ENCODE results near the gene APOL5. TPM values are rescaled to one million over a fixed set of nuclear protein-coding genes. Genes with fewer than 3 reads are reported as not detected.
A peak's percentile ranks its signal among the peaks of the same experiment; 100 is the strongest.
"Not testable (repeated sequence)": the region's sequence is repeated elsewhere in the genome, so short reads cannot be mapped to it uniquely, and the experiment has no call there.

APOL5 gene, protein sequence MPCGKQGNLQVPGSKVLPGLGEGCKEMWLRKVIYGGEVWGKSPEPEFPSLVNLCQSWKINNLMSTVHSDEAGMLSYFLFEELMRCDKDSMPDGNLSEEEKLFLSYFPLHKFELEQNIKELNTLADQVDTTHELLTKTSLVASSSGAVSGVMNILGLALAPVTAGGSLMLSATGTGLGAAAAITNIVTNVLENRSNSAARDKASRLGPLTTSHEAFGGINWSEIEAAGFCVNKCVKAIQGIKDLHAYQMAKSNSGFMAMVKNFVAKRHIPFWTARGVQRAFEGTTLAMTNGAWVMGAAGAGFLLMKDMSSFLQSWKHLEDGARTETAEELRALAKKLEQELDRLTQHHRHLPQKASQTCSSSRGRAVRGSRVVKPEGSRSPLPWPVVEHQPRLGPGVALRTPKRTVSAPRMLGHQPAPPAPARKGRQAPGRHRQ
- total RNA-seq (2014; rRNA removed; shearing (Covaris generic)) = not detected in 2 replicates

DNA sequence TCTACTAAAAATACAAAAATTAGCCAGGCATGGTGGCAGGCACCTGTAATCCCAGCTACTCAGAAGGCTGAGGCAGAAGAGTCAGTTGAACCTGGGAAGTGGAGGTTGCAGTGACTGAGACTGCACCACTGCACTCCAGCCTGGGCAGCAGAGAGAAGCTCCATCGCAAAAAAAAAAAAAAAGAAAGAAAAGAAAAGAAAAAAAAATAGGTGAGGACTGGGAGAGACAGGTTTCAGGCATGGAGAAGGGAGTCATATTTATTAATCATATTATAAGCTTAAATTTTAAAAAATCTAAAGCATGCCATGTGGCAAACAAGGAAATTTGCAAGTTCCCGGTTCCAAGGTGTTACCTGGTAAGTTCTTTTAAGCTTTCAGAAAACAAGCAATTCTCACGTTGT is at the start of gene APOL5:
Gene APOL5, plus strand, starts transcription at position 301 of the 400 bp plus-strand sequence. Its CDS starts 0 bp downstream, at position 301.
- DNase-seq (ENCODE audit: low spot score) = no peak

DNA sequence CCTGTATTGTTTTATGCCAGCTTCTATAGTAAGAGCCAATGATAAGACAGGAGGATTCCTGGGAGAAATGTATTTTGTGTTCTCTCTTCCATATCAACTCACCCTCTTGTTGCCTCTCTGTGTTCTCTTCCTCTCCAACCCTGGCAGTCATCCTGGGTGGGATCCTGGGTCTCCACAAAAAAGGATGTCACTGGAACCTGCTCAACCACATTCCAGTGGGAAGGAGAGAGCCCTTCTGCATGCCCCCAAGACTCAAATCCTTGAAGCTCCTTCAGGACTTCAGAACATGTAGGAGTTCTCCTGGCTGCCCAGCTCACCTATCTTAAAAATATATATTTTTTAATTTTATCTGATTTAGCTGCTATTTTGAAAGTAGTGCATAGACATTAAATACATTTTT is 43.3 kb upstream of the APOL5 start:
- no peak for DNase-seq (ENCODE audit: low spot score)

DNA sequence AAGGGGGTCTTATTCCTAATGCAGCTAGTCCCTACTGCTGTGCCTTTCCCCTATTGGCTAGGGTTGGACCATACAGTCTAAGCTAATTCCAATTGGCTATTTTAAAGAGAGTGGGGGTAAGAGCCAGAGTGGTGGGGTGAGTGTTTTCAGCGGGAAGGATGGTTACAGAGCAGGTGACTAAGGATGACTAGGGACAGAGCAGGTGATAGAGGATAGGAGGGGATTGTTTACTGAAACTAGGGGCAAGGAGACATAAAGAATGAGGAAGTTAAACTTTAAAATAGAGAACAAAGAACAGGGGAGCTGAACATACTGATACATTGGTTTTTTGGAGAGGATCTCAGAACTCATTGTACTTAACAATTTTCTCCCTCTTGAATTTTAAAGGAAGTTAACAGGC is 41.6 kb upstream of the APOL5 start:
- DNase-seq (ENCODE audit: low spot score) = not testable (repeated sequence)

DNA sequence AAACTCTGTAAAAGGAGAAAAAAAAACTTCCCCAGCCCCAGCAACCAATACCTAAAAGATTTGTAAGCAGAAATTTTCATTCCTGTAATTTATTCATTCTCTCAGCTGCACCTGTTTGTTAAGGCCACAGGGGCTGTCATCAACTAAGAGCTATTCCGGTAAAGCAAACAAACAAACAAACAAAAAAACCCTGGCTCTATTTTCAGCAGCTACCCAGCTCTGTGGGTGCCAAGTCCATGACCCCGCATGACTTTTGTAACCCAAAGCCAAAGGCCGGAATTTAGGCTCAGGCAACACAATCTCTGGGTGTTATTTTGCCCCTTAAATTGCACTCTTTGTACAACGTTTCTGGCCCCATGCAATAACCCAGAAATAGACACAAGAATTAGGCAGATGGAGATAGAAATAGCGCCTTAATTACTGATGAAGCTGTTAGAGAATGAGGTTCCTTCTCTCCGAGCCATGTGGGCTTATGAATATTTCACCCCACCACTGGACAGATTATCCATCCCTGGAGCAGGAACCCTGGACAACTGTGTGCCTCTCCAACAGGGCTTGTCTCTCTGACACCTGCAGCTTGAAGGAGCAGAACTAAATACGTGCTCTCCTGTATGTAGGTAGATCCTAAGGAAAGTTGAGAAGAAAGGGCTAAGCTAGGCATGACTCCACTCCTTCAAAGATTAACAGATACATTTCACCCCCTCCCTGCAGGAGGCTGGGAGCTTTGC is 40.0 kb upstream of the APOL5 start:
- DNase-seq (ENCODE audit: low spot score) = no peak

DNA sequence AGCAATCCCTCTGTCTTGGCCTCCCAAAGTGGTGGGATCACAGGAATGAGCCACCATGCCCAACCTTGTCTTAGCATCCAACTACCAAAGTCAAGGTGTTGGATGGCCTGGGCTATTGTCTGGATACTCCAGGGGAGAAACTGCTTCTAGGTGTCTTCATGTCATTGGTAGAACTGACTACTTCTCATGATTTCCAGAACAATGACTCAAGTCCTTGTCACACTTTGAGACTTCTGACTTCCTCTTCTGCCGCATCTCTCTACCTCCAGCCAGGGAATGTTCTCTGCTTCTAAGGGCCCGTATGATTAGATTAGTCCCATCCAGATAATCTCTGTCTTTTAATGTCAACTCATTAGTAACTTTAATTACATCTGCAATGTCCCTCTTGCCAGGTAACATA is 38.8 kb upstream of the APOL5 start:
- no peak for DNase-seq (ENCODE audit: low spot score)

DNA sequence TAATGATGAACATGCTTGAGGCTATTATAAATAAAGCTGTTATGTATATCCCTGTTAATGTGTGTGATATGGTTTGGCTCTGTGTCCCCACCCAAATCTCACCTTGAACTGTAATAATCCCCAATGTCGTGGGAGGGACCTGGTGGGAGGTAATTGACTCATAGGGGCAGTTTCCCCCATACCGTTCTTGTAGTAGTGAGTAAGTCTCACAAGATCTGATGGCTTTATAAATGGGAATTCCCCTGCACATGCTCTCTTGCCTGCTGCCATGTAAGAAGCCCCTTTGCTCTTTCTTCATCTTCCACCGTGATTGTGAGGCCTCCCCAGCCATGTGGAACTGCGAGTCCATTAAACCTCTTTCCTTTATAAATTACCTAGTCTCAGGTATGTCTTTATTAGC is 38.2 kb upstream of the APOL5 start:
- DNase-seq (ENCODE audit: low spot score) = not testable (repeated sequence)

DNA sequence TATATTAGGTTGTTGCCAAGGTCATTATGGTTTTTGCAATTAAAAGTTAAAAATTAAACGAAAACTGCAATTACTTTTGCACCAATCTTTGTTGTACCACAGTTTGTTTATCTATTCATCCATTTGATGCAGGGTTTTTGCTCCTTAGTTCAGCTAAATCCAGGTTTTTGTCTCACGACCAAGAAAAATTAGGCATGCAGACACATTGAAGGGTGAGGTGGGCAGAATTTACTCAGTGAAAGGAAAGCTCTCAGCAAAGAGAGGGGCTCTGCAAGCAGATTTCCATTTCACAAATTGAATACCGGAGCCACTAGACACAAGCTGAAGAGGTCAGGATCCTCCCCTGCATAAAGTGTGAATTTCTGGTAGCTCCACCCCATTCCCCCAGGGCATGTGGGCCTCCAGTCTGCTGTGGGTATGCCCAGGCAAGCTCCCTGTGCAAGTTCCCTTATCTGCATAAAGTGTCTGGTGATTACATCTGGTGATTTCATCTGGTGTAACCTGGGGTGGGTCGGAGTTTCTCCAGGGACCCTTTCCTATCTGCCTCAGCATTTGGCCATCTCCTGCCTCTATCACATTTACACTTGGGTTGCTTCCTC is 36.1 kb upstream of the APOL5 start:
- DNase-seq (ENCODE audit: low spot score) = no peak

DNA sequence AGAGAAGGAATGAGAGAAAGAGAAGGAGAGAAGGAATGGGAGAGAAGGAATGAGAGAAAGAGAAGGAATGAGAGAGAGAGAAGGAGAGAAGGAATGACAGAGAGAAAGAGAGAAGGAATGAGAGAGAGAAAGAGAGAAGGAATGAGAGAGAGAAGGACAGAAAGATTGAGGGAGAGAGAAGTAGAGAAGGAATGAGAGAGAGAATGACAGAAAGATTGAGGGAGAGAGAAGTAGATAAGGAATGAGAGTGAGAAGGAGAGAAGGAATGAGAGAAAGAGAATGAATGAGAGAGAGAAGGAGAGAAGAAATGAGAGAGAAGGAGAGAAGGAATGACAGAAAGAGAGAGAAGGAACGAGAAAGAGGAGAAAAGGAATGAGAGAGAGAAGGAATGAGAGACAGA is 34.1 kb upstream of the APOL5 start:
- no peak for DNase-seq (ENCODE audit: low spot score)

DNA sequence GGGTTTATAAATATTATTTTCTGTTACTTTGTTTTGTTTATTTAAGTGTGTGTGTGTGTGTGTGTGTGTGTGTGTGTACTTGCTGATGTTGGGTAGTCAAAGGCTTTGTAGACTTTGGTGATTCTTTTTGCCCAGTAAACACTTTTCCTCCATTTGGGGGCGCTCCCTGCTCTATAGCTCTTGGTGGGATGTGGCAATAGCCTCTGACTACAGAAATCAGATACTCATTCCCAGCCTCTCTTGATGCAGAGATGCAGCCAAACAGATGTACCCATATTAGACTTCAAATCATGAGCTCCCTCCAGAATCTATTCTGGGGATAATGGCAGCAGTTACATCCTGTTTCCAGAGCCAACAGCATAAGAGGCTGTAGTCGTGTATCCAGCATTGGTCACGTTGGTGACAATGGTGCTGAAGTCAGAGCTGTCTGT is 33.4 kb upstream of the APOL5 start:
- no peak for DNase-seq (ENCODE audit: low spot score)

DNA sequence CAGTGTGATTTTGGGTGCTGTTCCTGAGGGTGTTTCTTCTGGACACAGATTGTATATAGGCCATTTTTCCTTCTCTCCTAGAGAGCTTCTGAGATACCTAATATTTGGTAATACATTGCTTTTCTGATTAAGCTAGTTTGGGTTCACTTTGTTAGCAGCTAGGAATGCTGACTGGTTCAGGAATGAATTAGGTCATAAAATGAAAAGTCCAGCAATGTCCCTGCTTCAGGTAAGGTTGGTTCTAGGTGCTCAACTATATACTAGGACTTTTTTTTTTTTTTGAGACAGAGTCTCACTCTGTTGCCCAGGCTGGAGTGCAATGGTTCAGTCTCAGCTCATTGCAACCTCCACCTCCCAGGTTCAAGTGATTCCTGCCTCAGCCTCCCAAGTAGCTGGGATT is 32.9 kb upstream of the APOL5 start:
- no peak for DNase-seq (ENCODE audit: low spot score)

DNA sequence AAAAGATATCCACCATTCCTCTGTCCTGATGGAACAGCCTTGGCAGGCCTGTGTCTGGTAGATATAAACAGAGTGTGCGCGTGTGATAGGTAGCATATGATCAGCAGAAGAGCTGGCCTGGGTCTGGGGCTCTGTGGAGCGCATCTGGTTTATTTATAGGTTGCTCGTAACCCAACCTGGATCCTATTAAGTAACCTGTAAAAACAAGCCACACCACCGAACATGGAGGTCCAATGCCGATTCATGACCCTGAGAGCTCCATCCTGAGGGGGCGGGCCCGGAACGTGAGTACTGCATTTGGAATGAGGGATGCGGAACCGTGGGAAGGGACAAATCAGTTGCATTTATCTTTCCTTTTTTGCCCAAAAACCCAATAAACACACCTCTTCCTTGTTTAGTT is 31.9 kb upstream of the APOL5 start:
- DNase-seq (ENCODE audit: low spot score) = no peak

DNA sequence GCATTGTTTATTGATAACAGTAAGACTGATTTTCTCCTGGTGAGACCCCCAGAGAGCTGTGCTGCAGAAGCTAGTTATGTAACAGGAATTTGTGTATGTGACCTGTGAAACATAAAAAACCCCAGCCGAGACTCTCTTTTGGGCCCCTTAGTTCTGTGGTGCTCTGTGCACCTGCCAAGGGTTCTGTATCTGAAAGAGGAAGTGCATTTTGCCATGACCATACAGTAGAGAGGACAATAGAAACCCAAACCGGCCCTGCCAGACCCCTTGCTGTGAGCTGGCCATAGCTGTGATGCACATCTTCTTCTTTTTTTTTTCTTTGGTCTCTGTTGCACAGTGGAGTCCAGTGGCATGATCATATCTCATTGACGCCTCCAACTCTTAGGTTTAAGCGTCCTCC is 31.4 kb upstream of the APOL5 start:
- no peak for DNase-seq (ENCODE audit: low spot score)

DNA sequence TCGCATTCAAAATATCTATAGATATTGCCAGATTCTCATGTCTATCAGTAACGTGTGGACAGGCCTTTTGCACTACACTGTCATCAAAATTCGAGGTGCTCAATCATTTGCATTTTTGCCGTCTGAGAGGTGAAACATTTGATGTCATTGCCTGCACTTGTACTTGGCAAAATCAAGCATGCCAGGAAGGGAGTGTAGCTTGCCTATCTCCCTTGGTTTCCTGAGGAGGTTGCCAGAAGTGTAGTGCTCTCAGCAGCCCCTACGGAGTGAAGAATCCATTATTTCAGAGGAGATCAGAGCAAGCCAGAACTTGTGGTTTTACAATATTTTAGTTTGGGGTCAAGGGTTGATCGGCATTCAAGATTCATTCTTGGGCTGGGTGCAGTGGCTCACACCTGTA is 30.2 kb upstream of the APOL5 start:
- no peak for DNase-seq (ENCODE audit: low spot score)

DNA sequence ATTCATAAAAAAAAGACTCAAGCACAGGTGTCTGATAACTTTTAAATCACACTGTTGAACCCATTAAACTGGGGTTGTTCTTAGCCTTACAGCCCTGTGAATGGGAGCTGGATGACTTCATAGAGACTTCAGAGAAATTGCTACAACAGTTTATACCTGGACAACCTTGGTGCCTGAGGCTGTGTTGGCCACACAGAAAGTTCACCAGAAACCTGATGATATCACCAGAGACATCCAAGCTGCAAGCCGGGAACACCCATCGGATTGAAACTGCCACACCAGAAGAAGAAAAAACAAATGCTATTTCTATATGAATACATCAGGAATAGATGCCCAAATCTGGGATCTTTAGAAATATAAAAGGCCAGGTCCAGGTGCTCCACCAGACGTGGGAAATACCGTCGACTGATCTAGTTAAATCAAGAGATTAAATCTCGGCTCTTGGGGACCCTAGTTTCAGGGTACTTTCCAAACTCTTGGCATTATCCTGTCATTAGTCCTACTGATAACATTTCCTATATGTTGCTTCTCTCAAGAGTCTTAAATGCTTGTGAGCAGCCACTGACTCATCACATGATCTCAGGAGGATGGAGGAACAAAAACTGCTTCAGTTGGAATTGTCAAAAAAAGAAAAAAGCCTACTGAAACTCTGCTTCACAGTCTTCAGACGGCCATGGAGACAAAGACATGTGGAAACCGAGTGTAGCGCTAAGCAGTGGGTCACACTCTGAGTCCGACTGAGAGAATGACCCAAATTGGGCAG is 28.6 kb upstream of the APOL5 start:
- no peak for DNase-seq (ENCODE audit: low spot score)

DNA sequence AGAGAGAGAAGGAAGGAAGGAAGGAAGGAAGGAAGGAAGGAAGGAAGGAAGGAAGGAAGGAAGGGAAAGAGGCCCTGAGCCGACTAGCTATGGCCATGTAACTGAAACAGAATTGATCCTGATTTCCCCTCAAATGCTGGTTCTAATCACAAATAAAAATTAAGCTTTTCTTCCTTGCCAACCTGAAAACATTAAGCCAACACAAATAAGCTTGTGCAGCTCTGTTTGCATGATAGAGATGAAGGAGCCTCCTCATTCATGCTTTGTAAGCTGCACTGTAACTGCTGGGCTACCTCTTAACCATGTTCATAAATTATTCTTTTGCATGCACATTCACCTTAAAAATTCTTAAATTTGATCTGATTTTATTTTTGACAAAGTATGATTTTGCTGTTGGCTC is 27.7 kb upstream of the APOL5 start:
- DNase-seq (ENCODE audit: low spot score) = no peak

DNA sequence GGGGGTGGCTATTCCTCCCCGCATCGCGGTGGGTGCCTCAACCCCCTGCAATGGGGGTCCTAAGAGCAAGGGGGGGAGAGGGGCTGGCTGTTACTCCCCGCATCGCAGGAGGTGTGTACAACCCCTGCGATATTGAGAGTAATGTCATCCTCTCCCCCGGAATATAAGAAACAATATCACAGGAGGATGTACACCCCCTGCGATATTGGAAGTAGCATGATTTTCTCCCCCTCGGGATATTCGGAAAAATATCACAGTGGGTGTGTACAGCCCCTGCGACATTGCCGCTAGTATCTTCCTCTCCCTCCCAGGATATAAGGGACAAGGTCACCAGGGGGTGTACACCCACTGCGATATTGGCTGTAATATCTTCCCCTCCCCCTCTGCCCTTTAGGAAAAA is 22.5 kb upstream of the APOL5 start:
- no peak for DNase-seq (ENCODE audit: low spot score)

DNA sequence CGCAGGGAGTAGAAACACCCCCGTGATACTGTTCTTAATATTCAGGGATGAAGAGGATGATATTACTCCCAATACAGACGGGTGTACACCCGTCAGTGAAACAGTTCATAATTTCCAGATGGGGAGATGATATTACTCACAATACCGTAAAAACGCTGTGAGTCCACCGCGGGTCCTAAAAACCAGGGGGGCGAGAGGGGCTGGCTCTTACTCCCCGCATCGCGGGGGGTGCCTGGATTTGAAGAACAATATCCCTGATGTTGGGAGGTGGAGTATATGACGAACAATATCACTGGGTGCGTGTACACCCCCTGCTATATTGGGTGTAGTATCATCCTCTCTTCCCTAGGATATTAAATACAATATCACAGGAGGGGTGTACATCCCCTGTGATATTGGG is 20.5 kb upstream of the APOL5 start:
- no peak for DNase-seq (ENCODE audit: low spot score)

DNA sequence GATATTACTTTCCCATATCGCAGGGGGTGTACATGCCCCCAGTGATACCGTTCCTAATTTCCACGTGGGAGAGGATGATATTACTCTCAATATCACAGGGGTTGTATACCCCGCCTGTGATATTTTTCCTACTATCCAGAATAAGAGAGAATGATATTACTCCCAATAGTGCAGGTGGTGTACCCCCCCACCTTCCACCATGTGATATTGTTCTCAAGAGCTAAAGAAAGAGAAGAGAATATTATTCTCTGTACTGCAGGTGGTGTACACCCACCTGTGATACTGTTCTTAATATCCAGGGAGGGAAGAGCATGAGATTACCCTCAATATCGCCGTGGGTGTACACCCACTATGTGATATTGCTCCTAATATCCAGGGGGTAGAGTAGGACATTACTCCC is 17.8 kb upstream of the APOL5 start:
- not testable (repeated sequence) for DNase-seq (ENCODE audit: low spot score)

DNA sequence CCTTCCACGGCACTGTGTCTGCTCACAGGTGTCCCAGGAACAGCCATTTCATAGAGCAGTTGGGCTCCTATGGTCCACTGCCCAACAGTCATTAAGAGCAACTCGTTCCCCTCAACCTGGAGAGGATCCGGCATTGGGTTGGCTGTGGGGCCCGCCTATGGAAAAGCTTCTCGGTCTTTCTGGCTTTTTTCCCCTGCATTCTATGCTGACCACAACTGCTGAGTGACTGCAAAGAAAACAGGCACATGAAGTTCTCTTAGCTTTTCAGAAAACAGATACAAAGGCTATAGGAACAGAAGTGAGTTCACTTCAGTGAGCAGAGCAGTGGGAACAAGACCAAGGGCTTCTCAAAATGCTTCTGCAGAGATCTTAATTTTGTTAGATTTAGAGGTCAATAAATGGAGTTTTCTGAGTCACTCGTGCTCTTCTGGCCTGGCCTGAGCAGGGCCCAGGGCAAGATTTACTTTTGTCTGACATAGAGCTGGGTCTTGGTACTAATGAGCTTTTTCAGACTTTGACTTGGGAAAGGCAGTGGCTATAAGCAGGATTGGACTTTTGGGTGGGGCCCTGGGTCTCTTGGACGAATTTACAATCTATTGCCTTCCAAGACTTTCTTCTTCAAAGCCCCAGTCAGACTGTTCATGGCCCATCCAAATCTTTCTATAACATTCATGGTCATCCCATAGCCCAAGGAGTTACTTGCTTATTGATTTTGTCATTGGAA is 13.6 kb upstream of the APOL5 start:
- no peak for DNase-seq (ENCODE audit: low spot score)

DNA sequence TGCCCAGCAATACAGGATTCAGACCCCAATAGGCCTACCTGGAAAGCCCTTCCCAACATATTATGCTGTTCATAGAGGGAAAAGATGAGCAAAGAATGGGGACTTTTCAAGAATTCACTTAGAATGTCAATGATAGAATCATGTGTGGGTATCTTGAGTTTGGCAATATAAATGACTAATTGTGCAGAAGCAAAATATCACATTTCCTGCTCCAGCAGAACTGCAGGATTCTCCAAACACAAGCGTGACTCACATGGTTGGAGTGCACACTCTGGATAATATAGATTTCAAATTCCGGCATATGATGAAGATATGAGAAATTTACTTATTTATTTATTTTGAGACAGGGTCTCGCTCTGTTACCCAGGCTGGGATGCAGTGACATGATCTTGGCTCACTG is 12.5 kb upstream of the APOL5 start:
- peak; percentile 19 for DNase-seq (ENCODE audit: low spot score)

DNA sequence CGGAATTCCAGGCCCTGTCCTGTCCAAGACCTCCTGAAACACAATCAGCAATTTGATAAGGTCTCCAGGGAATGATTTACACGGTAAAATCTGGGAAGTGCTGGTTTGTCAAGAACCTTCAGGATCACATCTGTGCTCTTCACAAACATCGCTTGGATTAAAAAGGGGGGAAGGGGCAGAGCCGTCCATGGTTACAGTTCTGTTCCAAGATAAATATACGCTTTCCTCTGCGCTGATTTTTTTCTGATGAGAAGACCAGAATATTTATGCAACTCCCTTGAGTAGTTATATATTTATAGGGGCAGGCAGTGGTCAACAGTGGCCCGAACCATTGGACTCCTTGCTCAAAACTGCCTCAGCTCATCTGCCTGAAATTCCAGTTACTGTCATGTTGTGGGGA is 9.2 kb upstream of the APOL5 start:
- no peak for DNase-seq (ENCODE audit: low spot score)

Measured in H4 (cell line).